H9 (cell line): ENCODE results near the gene BASP1. TPM values are rescaled to one million over a fixed set of nuclear protein-coding genes. Genes with fewer than 3 reads are reported as not detected.

ENCODE experiments used
- DNase-seq: peaks from one replicate; pipeline ENCODE4 v3.0.0-alpha.2; 2017
- H2AFZ ChIP-seq: one replicate; pipeline ENCODE4 v1.6.1; 2013; ENCODE audit warnings: mild to moderate bottlenecking, low read length, control low read depth, moderate library complexity
- H2AK5ac ChIP-seq: 2 replicates; pipeline ENCODE4 v1.6.1; 2013; ENCODE audit warnings: low read length, control low read depth, mixed read lengths; ENCODE audit not compliant: insufficient read length
- H2BK120ac ChIP-seq: one replicate; pipeline ENCODE4 v1.6.1; 2013; ENCODE audit warnings: low read depth, mild to moderate bottlenecking, low read length, control low read depth, inconsistent platforms; ENCODE audit not compliant: poor library complexity, severe bottlenecking
- H2BK12ac ChIP-seq: 2 replicates; pipeline ENCODE4 v1.6.1; 2013; ENCODE audit warnings: low read length, control low read depth, mixed read lengths, low read depth; ENCODE audit not compliant: insufficient read length
- H2BK15ac ChIP-seq: 2 replicates; pipeline ENCODE4 v1.6.1; 2013; ENCODE audit warnings: low read depth, low read length, control low read depth
- H2BK20ac ChIP-seq: one replicate; pipeline ENCODE4 v1.6.1; 2013; ENCODE audit warnings: low read depth, mild to moderate bottlenecking, low read length, control low read depth, inconsistent platforms; ENCODE audit not compliant: poor library complexity, severe bottlenecking
- H2BK5ac ChIP-seq: 2 replicates; pipeline ENCODE4 v1.6.1; 2013; ENCODE audit warnings: low read length, control low read depth, mixed read lengths; ENCODE audit not compliant: insufficient read length
- H3K14ac ChIP-seq: 2 replicates; pipeline ENCODE4 v1.6.1; 2013; ENCODE audit warnings: low read length, control low read depth; ENCODE audit not compliant: insufficient read depth
- H3K18ac ChIP-seq: 2 replicates; pipeline ENCODE4 v1.6.1; 2013; ENCODE audit warnings: low read depth, mild to moderate bottlenecking, mixed read lengths, low read length, control low read depth; ENCODE audit not compliant: insufficient read length
- H3K23ac ChIP-seq: 2 replicates; pipeline ENCODE4 v1.6.1; 2013; ENCODE audit warnings: low read length, control low read depth, mixed read lengths, low read depth; ENCODE audit not compliant: insufficient read length
- H3K23me2 ChIP-seq: 2 replicates; pipeline ENCODE4 v1.6.1; 2013; ENCODE audit warnings: low read depth, mild to moderate bottlenecking, mixed read lengths, low read length, control low read depth; ENCODE audit not compliant: insufficient read length, poor library complexity, severe bottlenecking
- H3K27ac ChIP-seq: 2 replicates; pipeline ENCODE4 v1.5.1; 2013; ENCODE audit warnings: low read length, control low read depth, mixed read lengths, low read depth; ENCODE audit not compliant: insufficient read length
- H3K27me3 ChIP-seq: 2 replicates; pipeline ENCODE4 v1.6.1; 2013; ENCODE audit warnings: low read length, control low read depth, inconsistent platforms; ENCODE audit not compliant: insufficient read depth
- H3K4ac ChIP-seq: 2 replicates; pipeline ENCODE4 v1.6.1; 2013; ENCODE audit warnings: low read depth, mild to moderate bottlenecking, control low read depth, inconsistent platforms, low read length, moderate library complexity
- H3K4me1 ChIP-seq: 2 replicates; pipeline ENCODE4 v1.6.1; 2013; ENCODE audit warnings: low read length, control low read depth, inconsistent platforms; ENCODE audit not compliant: insufficient read depth
- H3K4me2 ChIP-seq: 2 replicates; pipeline ENCODE4 v1.6.1; 2013; ENCODE audit warnings: low read length, control low read depth, mixed read lengths; ENCODE audit not compliant: insufficient read length, insufficient read depth
- H3K56ac ChIP-seq: 2 replicates; pipeline ENCODE4 v1.6.1; 2013; ENCODE audit warnings: low read depth, mild to moderate bottlenecking, mixed read lengths, low read length, control low read depth; ENCODE audit not compliant: insufficient read length
- H3K79me1 ChIP-seq: 2 replicates; pipeline ENCODE4 v1.6.1; 2013; ENCODE audit warnings: low read depth, mild to moderate bottlenecking, moderate library complexity, low read length, control low read depth, inconsistent platforms; ENCODE audit not compliant: insufficient read depth, poor library complexity, severe bottlenecking
- H3K79me2 ChIP-seq: 2 replicates; pipeline ENCODE4 v1.6.1; 2013; ENCODE audit warnings: low read length, control low read depth, inconsistent platforms; ENCODE audit not compliant: insufficient read depth
- H3K9ac ChIP-seq: 2 replicates; pipeline ENCODE4 v1.6.1; 2013; ENCODE audit warnings: low read length, control low read depth, mixed read lengths; ENCODE audit not compliant: insufficient read length; ENCODE audit errors: extremely low read depth
- H3K9me3 ChIP-seq: one replicate; pipeline ENCODE4 v1.6.1; 2013; ENCODE audit warnings: low read depth, low read length, inconsistent platforms; ENCODE audit not compliant: control insufficient read depth
- H3T11ph ChIP-seq: one replicate; pipeline ENCODE4 v1.6.1; 2013; ENCODE audit warnings: mild to moderate bottlenecking, low read length, control low read depth, inconsistent platforms
- H4K20me1 ChIP-seq: one replicate; pipeline ENCODE4 v1.6.1; 2013; ENCODE audit not compliant: control insufficient read depth, insufficient read length, insufficient read depth
- H4K5ac ChIP-seq: 2 replicates; pipeline ENCODE4 v1.6.1; 2013; ENCODE audit warnings: low read depth, mild to moderate bottlenecking, mixed read lengths, low read length, control low read depth; ENCODE audit not compliant: insufficient read length
- H4K8ac ChIP-seq: replicated peaks from 2 replicates; pipeline ENCODE4 v1.6.1; 2013; ENCODE audit warnings: low read length, control low read depth, mixed read lengths, low read depth; ENCODE audit not compliant: insufficient read length
- H4K91ac ChIP-seq: 2 replicates; pipeline ENCODE4 v1.6.1; 2013; ENCODE audit warnings: low read depth, mild to moderate bottlenecking, moderate library complexity, mixed read lengths, low read length, control low read depth; ENCODE audit not compliant: insufficient read length
- H3K27ac Mint-ChIP-seq, 3 experiments: 2 replicates in 2 of 3; 3 replicates in 1 of 3; pipeline ENCODE4 v1.8.0; 2020 to 2021; ENCODE audit warnings: mixed read lengths in 3 of 3, mild to moderate bottlenecking in 1 of 3, moderate library complexity in 1 of 3
- H3K27me3 Mint-ChIP-seq: 2 replicates; pipeline ENCODE4 v1.8.0; 2021; ENCODE audit warnings: low read depth, mild to moderate bottlenecking, moderate library complexity, mixed read lengths
- H3K36me3 Mint-ChIP-seq, 3 experiments: 2 replicates in 2 of 3; 3 replicates in 1 of 3; pipeline ENCODE4 v1.8.0; 2020 to 2021; ENCODE audit warnings: low read depth in 3 of 3, mixed read lengths in 3 of 3; ENCODE audit not compliant: insufficient read depth in 1 of 3
- H3K4me1 Mint-ChIP-seq, 2 experiments: 2 replicates each; pipeline ENCODE4 v1.8.0; 2020; ENCODE audit warnings: mixed read lengths in 2 of 2
- H3K4me3 Mint-ChIP-seq, 2 experiments: 2 replicates in 1 of 2; 3 replicates in 1 of 2; pipeline ENCODE4 v1.8.0; 2020 to 2021; ENCODE audit warnings: mild to moderate bottlenecking in 2 of 2, mixed read lengths in 2 of 2, moderate library complexity in 1 of 2
- H3K9me3 Mint-ChIP-seq, 2 experiments: 2 replicates in 1 of 2; 3 replicates in 1 of 2; pipeline ENCODE4 v1.8.0; 2020; ENCODE audit warnings: mild to moderate bottlenecking in 2 of 2, mixed read lengths in 2 of 2, moderate library complexity in 1 of 2
- WGBS: extraction: QIAGEN DNeasy Blood & Tissue Kit; methylation state at CpG from one replicate; pipeline ENCODE4 v1.1.7; 2013; ENCODE audit warnings: missing lambda C conversion rate, low lambda C conversion rate, mixed read lengths; ENCODE audit not compliant: insufficient read length; ENCODE audit errors: extremely low coverage; 5-methylcytosine and 5-hydroxymethylcytosine counted together
- total RNA-seq: library from RNA; stranded (reverse); gene quantifications from 2 replicates; pipeline ENCODE4 v1.2.1, GENCODE V29; 2021
- TF ChIP-seq, protein P1 (sequence below): fragments of 200-600 bp; sonication (generic); conservative IDR thresholded peaks from 3 replicates; pipeline ENCODE4 v1.8.0; 2021; ENCODE audit warnings: antibody characterized with exemption, mild to moderate bottlenecking

The BASP1 gene
- total RNA-seq, 1 experiment from 2014 or later: 180 TPM

DNA sequence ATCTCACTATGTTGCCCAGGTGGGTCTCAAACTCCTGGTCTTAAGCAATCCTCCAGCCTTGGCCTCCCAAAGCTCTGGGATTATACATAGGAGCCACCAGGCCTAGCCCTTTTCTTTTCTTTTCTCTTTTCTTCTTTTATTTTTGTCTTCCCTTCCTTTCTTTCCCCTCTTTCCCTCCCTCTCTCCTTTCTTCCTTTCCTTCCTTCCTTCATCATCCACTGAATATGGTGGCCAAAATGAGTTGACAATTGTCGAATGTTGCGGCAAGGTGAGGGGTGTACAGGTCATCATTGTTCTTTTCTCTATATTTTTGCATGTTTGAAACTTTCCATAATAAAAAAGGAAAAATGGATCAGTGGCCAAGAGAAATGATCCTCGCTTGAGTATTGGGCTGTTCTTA is 32.1 kb upstream of the BASP1 start:
- no peak overlapping the region for H3K56ac ChIP-seq
- Mint-ChIP-seq H3K4me3 (no peak overlapping the region), H3K27ac (no peak overlapping the region; a peak in 1 of 7 replicates), H3K36me3 (peaks cover 2 to 26% (median 8%) of the 10 kb centered on the region in 3 experiments; a peak in 5 of 7 replicates), H3K4me1 (peaks cover 14 to 15% of the 10 kb centered on the region in 2 experiments), H3K27me3 (0 out of 2 replicates have a peak, but pooled peaks cover 1% of the 10 kb centered on the region), H3K9me3 (peaks cover 2 to 8% of the 10 kb centered on the region in 2 experiments; a peak in 3 of 5 replicates)
- no peak overlapping the region for H4K91ac ChIP-seq
- H3K23me2 ChIP-seq: no peaks in the 10 kb centered on the region
- no peak overlapping the region for H3T11ph ChIP-seq
- H3K9ac ChIP-seq: no peak overlapping the region
- H4K5ac ChIP-seq: no peak overlapping the region
- H3K18ac ChIP-seq: no peak overlapping the region
- no peaks in the 10 kb centered on the region for H3K9me3 ChIP-seq
- H2BK12ac ChIP-seq: no peak overlapping the region
- H2BK20ac ChIP-seq: no peak overlapping the region
- no peaks in the 10 kb centered on the region for H3K27me3 ChIP-seq
- no peaks in the 10 kb centered on the region for H3K79me2 ChIP-seq
- H3K4ac ChIP-seq: no peak overlapping the region
- H3K27ac ChIP-seq: no peak overlapping the region
- H2BK120ac ChIP-seq: no peak overlapping the region
- TF ChIP-seq, protein P1, sequence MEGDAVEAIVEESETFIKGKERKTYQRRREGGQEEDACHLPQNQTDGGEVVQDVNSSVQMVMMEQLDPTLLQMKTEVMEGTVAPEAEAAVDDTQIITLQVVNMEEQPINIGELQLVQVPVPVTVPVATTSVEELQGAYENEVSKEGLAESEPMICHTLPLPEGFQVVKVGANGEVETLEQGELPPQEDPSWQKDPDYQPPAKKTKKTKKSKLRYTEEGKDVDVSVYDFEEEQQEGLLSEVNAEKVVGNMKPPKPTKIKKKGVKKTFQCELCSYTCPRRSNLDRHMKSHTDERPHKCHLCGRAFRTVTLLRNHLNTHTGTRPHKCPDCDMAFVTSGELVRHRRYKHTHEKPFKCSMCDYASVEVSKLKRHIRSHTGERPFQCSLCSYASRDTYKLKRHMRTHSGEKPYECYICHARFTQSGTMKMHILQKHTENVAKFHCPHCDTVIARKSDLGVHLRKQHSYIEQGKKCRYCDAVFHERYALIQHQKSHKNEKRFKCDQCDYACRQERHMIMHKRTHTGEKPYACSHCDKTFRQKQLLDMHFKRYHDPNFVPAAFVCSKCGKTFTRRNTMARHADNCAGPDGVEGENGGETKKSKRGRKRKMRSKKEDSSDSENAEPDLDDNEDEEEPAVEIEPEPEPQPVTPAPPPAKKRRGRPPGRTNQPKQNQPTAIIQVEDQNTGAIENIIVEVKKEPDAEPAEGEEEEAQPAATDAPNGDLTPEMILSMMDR: no peak
- H2BK5ac ChIP-seq: no peak overlapping the region
- DNase-seq: no peak
- no peak overlapping the region for H2AK5ac ChIP-seq
- H4K20me1 ChIP-seq: no peaks in the 10 kb centered on the region
- no peak overlapping the region for H2AFZ ChIP-seq
- no peak overlapping the region for H2BK15ac ChIP-seq
- H3K4me2 ChIP-seq: no peak overlapping the region
- H3K4me1 ChIP-seq: peaks cover 1% of the 10 kb centered on the region; the same call in 1 of the 2 replicates
- no peak overlapping the region for H3K14ac ChIP-seq
- H4K8ac ChIP-seq: no peak overlapping the region
- H3K79me1 ChIP-seq: no peaks in the 10 kb centered on the region
- H3K23ac ChIP-seq: no peak overlapping the region
- no CpG with 5 or more reads among the region's 3 CpGs for WGBS
